Right kidney (tissue), 1 donor: Measurements from ENCODE around the gene TIMM23B.
"Not testable (repeated sequence)": the region's sequence is repeated elsewhere in the genome, so short reads cannot be mapped to it uniquely, and the experiment has no call there.

Experiments
- DNase-seq: peaks from one replicate; pipeline ENCODE4 v3.0.0-alpha.2; 2016

TIMM23B gene

DNA sequence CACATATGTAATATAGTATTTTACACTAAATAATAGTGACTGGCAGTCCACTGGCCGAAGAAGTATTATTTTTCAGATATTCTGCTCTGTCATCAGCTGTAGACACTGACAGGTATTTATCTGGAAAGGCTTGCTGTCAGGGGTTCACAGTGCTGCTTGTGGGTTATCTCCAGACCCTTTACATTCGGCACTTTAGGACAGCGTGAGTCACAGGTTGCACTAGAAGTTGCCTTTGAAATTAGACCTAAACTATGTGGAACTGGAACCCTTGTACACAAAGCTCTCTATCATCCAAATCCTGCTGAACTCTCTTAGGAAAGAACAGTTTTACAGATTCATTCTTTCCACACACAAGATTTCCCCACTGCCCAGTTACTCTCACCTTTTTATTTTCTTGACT lies 30.2 kb downstream of the TIMM23B start:
- not testable (repeated sequence) for DNase-seq

DNA sequence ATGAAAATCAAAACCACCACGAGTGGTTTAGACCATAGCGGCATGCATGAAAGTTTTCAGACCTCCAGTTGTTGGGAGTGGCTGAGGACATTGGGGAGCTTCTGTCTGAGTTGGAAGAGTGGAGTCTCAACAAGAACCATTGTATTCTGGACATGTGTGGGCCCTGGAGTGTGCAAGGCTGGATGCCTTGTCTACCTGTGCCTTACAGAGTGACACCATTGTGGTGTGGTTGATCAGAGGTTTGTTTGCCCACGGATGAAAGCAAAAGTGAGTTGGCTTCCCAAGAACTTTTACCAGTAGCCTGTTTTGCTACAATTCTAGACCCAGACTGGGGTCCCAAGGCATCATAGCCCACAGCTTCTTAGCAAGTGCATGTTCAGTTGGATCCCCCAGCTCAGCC lies 35.9 kb downstream of the TIMM23B start:
- DNase-seq: not testable (repeated sequence)

DNA sequence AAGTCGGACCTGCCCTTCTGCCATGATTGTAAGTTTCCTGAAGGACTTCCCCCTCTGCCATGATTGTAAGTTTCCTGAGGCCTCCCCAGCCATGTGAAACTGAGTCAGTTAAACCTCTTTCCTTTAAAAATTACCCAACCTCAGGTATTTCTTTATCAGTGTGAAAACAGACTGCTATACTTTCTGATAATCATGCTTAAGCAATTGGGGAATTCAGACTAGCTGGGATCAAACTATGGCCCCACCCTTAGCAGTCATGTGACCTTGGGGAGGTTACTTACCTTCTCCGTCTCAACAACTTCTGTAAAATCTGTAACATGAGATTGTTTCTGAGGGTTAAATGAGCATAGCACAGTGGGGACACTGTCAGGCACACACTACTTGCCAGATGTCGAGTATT lies 45.4 kb downstream of the TIMM23B start:
- not testable (repeated sequence) for DNase-seq

DNA sequence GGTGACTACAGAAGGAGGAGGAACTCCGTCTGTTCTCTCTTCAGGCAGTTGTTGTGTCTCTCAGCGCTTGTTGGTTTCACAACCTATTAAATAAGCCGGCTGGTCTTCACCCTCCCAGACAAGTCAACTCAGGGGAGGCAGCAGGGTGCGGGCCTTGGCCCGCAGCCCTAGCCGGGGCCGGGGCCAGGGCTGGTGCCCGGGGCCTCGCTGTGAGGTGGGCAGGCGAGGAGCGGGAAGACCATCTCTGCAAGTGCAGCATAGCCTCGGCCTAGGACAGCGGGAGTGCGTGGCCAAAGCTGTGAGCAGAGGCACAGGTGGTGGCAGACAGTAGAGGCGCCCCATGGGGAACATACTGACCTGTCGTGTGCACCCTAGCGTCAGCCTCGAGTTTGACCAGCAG lies 46.5 kb downstream of the TIMM23B start, which contains the start of gene AGAP6:
Gene AGAP6 (plus strand): TSS at position 31 of the 400 bp plus-strand sequence. CDS start 310 bp downstream, at position 341.
- not testable (repeated sequence) for DNase-seq

DNA sequence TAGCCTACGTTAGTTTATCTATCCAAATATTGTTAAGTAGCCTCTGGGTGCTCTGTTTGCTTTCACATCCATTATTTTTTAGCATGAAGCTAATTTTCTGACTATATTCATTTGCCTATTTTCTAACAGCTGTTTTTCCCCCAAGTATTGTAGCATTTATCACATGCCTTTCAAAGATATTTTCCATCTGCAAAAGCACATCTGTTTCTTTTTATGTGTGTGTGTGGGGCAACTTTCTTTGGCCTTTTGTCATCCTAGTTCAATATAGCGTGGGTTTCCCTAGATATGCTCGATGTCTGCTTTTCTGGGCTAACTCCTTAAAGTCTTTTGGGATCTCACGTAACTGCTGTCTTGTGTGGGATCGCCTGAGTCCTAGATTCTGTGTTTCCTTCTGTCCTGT lies 53.5 kb downstream of the TIMM23B start:
- not testable (repeated sequence) for DNase-seq

DNA sequence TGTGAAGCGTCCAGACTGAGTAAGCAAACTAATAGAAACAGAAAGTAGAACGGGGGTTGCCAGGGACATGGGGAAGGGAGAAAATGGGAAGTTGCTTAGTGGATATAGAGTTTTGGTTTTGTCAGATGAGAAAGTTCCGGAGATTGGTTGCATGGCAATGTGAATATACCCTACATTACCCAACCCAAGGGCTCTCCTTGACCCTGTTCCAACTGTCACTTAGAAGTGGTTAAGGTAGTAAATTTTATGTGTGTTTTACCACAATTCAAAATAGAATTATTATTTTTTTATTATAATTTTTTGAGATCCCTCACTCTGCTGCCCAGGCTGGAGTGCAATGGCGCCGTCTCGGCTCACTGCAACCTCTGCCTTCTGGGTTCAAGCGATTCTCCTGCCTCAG lies 72.2 kb downstream of the TIMM23B start:
- not testable (repeated sequence) for DNase-seq

DNA sequence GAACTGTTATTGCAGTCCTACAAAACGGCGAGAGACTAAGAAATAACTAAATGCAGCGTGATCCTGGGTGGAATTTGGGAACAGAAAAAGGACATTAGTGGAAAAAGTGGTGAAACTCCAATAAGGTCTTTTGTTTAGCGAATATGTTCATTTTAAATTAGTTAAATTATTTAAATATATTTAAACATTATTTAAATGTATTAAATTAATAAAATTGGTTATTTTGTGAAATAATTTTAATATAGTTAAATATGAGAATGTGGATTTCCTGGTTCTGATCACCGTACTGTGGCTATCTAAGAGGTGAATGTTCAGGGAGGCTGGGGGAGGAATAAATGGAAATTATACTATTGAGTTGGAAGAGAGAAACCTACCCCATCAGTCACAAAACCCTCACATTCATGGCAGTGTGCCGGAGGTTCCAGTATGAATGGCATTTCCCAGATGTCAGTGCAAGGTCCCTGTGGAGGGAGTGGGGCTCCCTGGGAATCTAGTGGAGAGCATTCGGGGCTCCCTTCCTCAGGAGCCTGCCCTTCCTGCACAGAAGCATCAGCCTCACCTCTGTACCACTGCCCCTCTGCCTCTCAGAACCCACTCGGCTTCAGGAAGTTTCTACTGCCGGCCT lies 73.9 kb downstream of the TIMM23B start:
- DNase-seq: not testable (repeated sequence)

DNA sequence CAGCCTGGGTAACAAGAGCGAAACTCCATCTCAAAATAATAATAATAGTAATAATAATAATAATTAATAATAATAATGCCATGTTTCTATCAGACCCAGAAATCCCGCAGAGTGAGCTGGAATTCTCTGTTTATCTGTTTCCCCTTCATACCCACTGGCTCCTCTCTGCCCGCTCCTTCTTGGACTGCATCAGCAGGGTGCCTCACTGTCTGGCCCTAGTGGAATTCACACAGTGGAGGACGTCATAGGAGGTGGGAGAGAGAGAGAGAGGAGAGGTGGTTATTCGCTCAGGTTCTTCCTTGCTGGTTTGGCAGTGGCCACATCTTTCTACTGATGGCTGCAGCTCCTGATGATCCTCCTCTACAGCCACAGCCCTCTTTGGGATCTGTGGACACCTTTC lies 75.1 kb downstream of the TIMM23B start:
- DNase-seq: not testable (repeated sequence)

DNA sequence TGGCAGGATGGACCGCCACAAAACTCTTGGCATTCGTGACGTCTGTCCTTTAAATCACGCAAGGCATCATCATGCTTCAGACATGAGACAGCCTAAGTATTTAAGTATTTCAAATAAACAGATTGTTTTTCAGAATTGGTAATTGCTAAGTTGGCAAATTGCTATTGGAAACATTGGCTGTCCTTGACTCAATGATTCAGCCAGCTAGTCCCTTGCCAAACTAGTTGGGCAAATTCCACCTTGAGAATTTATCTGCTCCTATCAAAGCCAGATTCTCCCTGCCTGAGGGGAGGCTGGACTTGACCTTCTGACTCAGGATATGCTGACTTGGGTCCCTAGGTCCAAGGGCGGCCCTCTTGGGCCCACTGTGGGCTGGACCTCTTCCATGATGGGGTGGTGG lies 75.8 kb downstream of the TIMM23B start:
- not testable (repeated sequence) for DNase-seq

DNA sequence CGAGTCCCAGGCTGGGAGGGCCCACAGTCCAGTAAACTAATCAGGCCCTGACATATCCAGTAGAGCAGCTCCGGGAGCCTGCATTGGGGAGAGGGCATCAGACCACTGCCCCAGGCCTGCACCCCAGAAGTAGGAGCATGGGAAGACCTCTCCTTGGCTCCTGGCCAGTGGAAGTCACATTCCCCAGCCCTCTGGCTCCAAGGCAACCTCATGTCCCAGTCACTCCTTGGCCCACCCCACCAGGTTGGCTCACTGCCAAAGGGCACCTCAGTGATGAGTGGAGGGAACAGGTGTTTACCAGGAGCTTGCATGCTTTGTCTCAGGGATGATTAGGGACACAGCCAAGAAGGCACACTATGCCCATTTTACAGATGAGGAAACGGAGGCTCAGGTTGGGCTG lies 77.4 kb downstream of the TIMM23B start:
- not testable (repeated sequence) for DNase-seq

DNA sequence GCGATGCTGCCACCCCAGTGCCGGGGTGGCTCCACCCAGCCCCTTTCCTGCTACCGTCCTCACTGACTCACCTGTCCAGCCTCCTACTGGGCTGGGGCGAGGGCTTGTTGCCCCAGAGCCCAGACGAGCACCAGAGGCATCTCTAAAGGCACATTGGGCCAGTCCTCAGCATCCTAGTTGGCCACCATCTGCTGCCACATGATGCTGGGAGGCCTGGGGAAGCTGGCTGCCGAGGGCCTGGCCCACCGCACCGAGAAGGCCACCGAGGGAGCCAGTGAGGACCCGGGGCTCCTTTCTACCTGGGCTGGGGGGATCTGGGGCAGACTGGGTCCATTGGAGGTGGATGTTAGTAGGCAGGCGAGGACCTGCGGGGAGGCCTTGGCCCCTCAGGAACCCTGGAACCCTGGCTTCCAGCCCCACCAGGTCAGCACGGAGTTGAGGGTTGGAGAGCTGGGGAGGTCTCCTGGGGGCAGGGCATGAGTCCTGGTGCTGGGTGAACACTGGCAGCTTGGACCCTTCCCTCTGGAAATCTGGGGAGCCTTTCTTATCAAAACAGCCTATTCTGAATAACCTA lies 78.7 kb downstream of the TIMM23B start:
- DNase-seq: not testable (repeated sequence)

DNA sequence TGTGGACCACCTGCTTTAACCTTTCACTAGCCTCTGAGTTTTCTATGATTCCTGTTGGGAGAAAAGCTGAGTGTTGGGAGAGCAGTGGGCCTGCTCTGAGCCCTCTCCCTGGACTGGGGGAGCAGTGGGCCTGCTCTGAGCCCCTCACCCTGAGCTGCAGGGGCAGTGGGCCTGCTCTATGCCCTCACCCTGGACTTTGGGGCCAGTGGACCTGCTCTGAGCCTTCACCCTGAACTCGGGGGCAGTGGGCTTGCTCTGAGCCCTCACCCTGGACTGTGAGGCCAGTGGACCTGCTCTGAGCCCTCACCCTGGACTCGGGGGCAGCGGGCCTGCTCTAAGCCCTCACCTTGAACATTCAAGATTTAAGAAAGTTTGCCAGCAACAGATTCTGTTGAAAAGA lies 79.8 kb downstream of the TIMM23B start:
- DNase-seq: no peak
